ENCODE measurements around the gene HSD17B2.

HSD17B2 gene

GRCh38 chr16:82062645-82063058 lies 27.6 kb downstream of the HSD17B2 start:
- TF ChIP-seq FOXP2 (optimal IDR thresholded peaks at IDR 0.05; ENCODE audit: borderline replicate concordance, extremely low read depth, extremely low read length, insufficient read depth) (no peak), TAF1 (IDR thresholded peaks at IDR 0.05; ENCODE audit: borderline replicate concordance, insufficient read depth, low read length) (no peak), REST (IDR thresholded peaks at IDR 0.05; ENCODE audit: insufficient read depth in 1 of 2, low read depth in 2 of 2, low read length in 2 of 2) (no peak), POLR2AphosphoS5 (IDR thresholded peaks at IDR 0.05; ENCODE audit: low read depth, low read length) (no peak), SIN3A (IDR thresholded peaks at IDR 0.05; ENCODE audit: borderline replicate concordance, insufficient read depth, low read length) (no peak)

DNA sequence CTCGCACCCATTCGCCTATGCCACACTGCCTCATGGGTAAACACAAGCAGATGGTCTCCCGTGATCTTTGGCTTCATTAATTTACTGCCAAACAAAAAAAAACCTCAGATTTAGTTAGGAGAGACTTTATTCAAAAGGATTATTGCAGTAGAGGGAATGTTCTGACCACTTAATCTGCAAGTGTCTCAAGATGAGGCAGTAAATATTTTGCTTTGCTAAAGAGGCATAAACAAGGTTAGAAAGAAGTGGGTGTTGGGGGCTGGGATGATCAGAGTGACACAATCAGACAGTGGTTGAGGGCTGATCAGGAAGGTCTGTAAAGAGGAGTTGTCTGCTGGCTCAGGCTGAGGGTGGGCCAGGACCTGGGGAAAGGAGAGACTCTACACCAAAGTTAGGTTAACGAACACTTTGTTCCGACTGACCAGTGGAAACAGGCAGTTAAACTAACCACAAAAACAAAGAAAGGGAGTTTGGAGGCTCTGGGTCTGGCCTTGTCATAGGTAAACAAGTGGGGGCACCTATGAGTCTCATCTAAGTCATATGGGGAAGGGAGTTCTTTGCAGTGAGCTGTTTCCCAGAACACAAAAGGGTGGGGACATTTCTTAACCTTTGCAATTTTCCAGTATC lies 28.5 kb downstream of the HSD17B2 start:
- TF ChIP-seq FOXP2 (optimal IDR thresholded peaks at IDR 0.05; ENCODE audit: borderline replicate concordance, extremely low read depth, extremely low read length, insufficient read depth) (no peak), REST (IDR thresholded peaks at IDR 0.05; ENCODE audit: insufficient read depth in 1 of 2, low read depth in 2 of 2, low read length in 2 of 2) (no peak), TAF1 (IDR thresholded peaks at IDR 0.05; ENCODE audit: borderline replicate concordance, insufficient read depth, low read length) (no peak), SIN3A (IDR thresholded peaks at IDR 0.05; ENCODE audit: borderline replicate concordance, insufficient read depth, low read length) (no peak), POLR2AphosphoS5 (IDR thresholded peaks at IDR 0.05; ENCODE audit: low read depth, low read length) (no peak)

- TF ChIP-seq REST (IDR thresholded peaks at IDR 0.05; ENCODE audit: insufficient read depth in 1 of 2, low read depth in 2 of 2, low read length in 2 of 2) (no peak), FOXP2 (optimal IDR thresholded peaks at IDR 0.05; ENCODE audit: borderline replicate concordance, extremely low read depth, extremely low read length, insufficient read depth) (no peak), POLR2AphosphoS5 (IDR thresholded peaks at IDR 0.05; ENCODE audit: low read depth, low read length) (no peak), SIN3A (IDR thresholded peaks at IDR 0.05; ENCODE audit: borderline replicate concordance, insufficient read depth, low read length) (no peak), TAF1 (IDR thresholded peaks at IDR 0.05; ENCODE audit: borderline replicate concordance, insufficient read depth, low read length) (no peak)
These were observed 32.2 kb downstream of the HSD17B2 start for GRCh38 chr16:82067042-82067803.

GRCh38 chr16:82067804-82068325 lies 32.8 kb downstream of the HSD17B2 start:
- no peak for TF ChIP-seq POLR2AphosphoS5 (IDR thresholded peaks at IDR 0.05; ENCODE audit: low read depth, low read length)
- TF ChIP-seq SIN3A (IDR thresholded peaks at IDR 0.05; ENCODE audit: borderline replicate concordance, insufficient read depth, low read length) = no peak
- no peak for TF ChIP-seq TAF1 (IDR thresholded peaks at IDR 0.05; ENCODE audit: borderline replicate concordance, insufficient read depth, low read length)
- TF ChIP-seq FOXP2 (optimal IDR thresholded peaks at IDR 0.05; ENCODE audit: borderline replicate concordance, extremely low read depth, extremely low read length, insufficient read depth) = no peak
- TF ChIP-seq REST (IDR thresholded peaks at IDR 0.05; ENCODE audit: insufficient read depth in 1 of 2, low read depth in 2 of 2, low read length in 2 of 2) = no peak
